Measurements from ENCODE around the gene TMEM255B.

GRCh38 chr13:113822956-113823744 lies 64.1 kb downstream of the TMEM255B start:
- TF ChIP-seq GATA3 (IDR thresholded peaks at IDR 0.05; ENCODE audit: low read depth, low read length) (no peak), GATA2 (IDR thresholded peaks at IDR 0.05; ENCODE audit: low read depth, low read length) (no peak)
